IMR-90 (cell line): Measurements from ENCODE around the gene CCDC136. TPM values are rescaled to one million over a fixed set of nuclear protein-coding genes. Genes with fewer than 3 reads are reported as not detected.

Experiments
- ATAC-seq: fragments of 200-7000 bp; cut with Tn5 transposase; 2 replicates; pipeline ENCODE4 v1.9.1; 2020; ENCODE audit warnings: low read depth, mild to moderate bottlenecking, moderate library complexity
- BruUV-seq: library from RNA; stranded (reverse); fragments of 400-500 nt; replicated peaks from 2 replicates; lab custom pipeline; 2021; lab: Mats Ljungman, UMichigan
- CTCF ChIA-PET: fragments of 300-600 bp; formaldehyde crosslinking; extraction: SDS; loops from one replicate; lab custom pipeline; 2021; ENCODE audit warnings: antibody characterized with exemption; lab: Yijun Ruan, JAX
- POLR2A ChIA-PET: fragments of 300-600 bp; sonication (Branson Sonifier 250); formaldehyde crosslinking; loops from one replicate; lab custom pipeline; 2022; ENCODE audit warnings: antibody characterized with exemption; ENCODE audit not compliant: unreplicated experiment; lab: Charles Lee
- DNase-seq: peaks from one replicate; pipeline ENCODE4 v3.0.0; 2013
- H2AFZ ChIP-seq: replicated peaks from 2 replicates; pipeline ENCODE3; 2013; ENCODE audit warnings: low read length, mild to moderate bottlenecking; ENCODE audit not compliant: poor library complexity
- H2AK5ac ChIP-seq: 2 replicates; pipeline ENCODE4 v1.6.1; 2013; ENCODE audit warnings: low read depth, low read length, inconsistent platforms
- H2AK9ac ChIP-seq: replicated peaks from 2 replicates; pipeline ENCODE3; 2013; ENCODE audit warnings: mild to moderate bottlenecking, low read depth, low read length, moderate library complexity; ENCODE audit not compliant: poor library complexity
- H2BK120ac ChIP-seq: 2 replicates; pipeline ENCODE4 v1.6.1; 2013; ENCODE audit warnings: low read depth, low read length, inconsistent platforms
- H2BK15ac ChIP-seq: 3 replicates; pipeline ENCODE4 v1.6.1; 2013; ENCODE audit warnings: low read depth, low read length, inconsistent platforms
- H2BK20ac ChIP-seq: 2 replicates; pipeline ENCODE4 v1.6.1; 2013; ENCODE audit warnings: low read depth, mild to moderate bottlenecking, inconsistent platforms, low read length, moderate library complexity
- H2BK5ac ChIP-seq: 2 replicates; pipeline ENCODE4 v1.6.1; 2013; ENCODE audit warnings: mild to moderate bottlenecking, low read depth, low read length, inconsistent platforms; ENCODE audit not compliant: poor library complexity, severe bottlenecking
- H3K14ac ChIP-seq: replicated peaks from 2 replicates; pipeline ENCODE4 v1.6.1; 2013; ENCODE audit warnings: low read depth, low read length, inconsistent platforms
- H3K18ac ChIP-seq: 2 replicates; pipeline ENCODE4 v1.6.1; 2013; ENCODE audit warnings: low read depth, low read length, control low read depth
- H3K23ac ChIP-seq: 2 replicates; pipeline ENCODE4 v1.6.1; 2013; ENCODE audit warnings: low read depth, low read length, inconsistent platforms
- H3K27ac ChIP-seq: 2 replicates; pipeline ENCODE4 v1.5.1; 2013; ENCODE audit warnings: mild to moderate bottlenecking, control low read depth, low read length; ENCODE audit not compliant: insufficient read depth
- H3K27me3 ChIP-seq: 2 replicates; pipeline ENCODE4 v1.6.1; 2013; ENCODE audit warnings: low read length; ENCODE audit not compliant: control insufficient read depth, insufficient read depth
- H3K36me3 ChIP-seq: 2 replicates; pipeline ENCODE4 v1.6.1; 2013; ENCODE audit warnings: low read length, mixed read lengths; ENCODE audit not compliant: control insufficient read depth, insufficient read depth
- H3K4ac ChIP-seq: 2 replicates; pipeline ENCODE4 v1.6.1; 2013; ENCODE audit warnings: low read depth, low read length, inconsistent platforms
- H3K4me1 ChIP-seq: 2 replicates; pipeline ENCODE4 v1.6.1; 2013; ENCODE audit warnings: low read length, mixed read lengths; ENCODE audit not compliant: control insufficient read depth, insufficient read depth
- H3K4me2 ChIP-seq: 2 replicates; pipeline ENCODE4 v1.6.1; 2013; ENCODE audit warnings: low read depth, mild to moderate bottlenecking, control low read depth, low read length, moderate library complexity
- H3K4me3 ChIP-seq: 2 replicates; pipeline ENCODE4 v1.5.1; 2013; ENCODE audit warnings: low read depth, mild to moderate bottlenecking, control low read depth, low read length, moderate library complexity; ENCODE audit not compliant: insufficient read depth
- H3K56ac ChIP-seq: 2 replicates; pipeline ENCODE4 v1.6.1; 2013; ENCODE audit warnings: low read length, inconsistent platforms; ENCODE audit not compliant: insufficient read depth; ENCODE audit errors: extremely low read depth
- H3K79me1 ChIP-seq, 2 experiments: 2 replicates each; pipeline ENCODE4 v1.6.1; 2013; ENCODE audit warnings: low read length in 2 of 2, inconsistent platforms in 1 of 2, low read depth in 1 of 2
- H3K9ac ChIP-seq: 2 replicates; pipeline ENCODE4 v1.6.1; 2013; ENCODE audit warnings: low read depth, low read length, control low read depth
- H3K9me1 ChIP-seq: 2 replicates; pipeline ENCODE4 v1.6.1; 2013; ENCODE audit warnings: low read length, inconsistent platforms; ENCODE audit not compliant: insufficient read depth
- H3K9me3 ChIP-seq: 2 replicates; pipeline ENCODE4 v1.6.1; 2013; ENCODE audit warnings: low read length; ENCODE audit not compliant: control insufficient read depth, insufficient read depth
- H4K20me1 ChIP-seq: 2 replicates; pipeline ENCODE4 v1.6.1; 2013; ENCODE audit warnings: low read length, inconsistent platforms; ENCODE audit not compliant: insufficient read depth
- H4K5ac ChIP-seq: 2 replicates; pipeline ENCODE4 v1.6.1; 2013; ENCODE audit warnings: mild to moderate bottlenecking, low read depth, low read length, control low read depth
- H4K8ac ChIP-seq, 2 experiments: 2 replicates each; pipeline ENCODE4 v1.6.1; 2013; ENCODE audit warnings: low read depth in 2 of 2, low read length in 2 of 2, control low read depth in 1 of 2, inconsistent platforms in 1 of 2
- H4K91ac ChIP-seq: 2 replicates; pipeline ENCODE4 v1.6.1; 2013; ENCODE audit warnings: low read depth, low read length, inconsistent platforms; ENCODE audit not compliant: insufficient read depth
- MXI1 ChIP-seq: IDR thresholded peaks from 2 replicates; pipeline ENCODE4 v1.6.1; 2012; ENCODE audit warnings: low read depth, mild to moderate bottlenecking, low read length, moderate library complexity, borderline replicate concordance
- NFE2L2 ChIP-seq: fragments of 150-350 bp; IDR thresholded peaks from 2 replicates; pipeline ENCODE4 v1.6.1; 2016; ENCODE audit warnings: low read depth, mild to moderate bottlenecking, low read length
- WGBS, 2 experiments: methylation state at CpG; one replicate each; pipeline versions ENCODE4 v1.1.5 to v1.1.7; 2013; ENCODE audit warnings: missing lambda C conversion rate in 2 of 2; ENCODE audit not compliant: insufficient read length in 1 of 2; ENCODE audit errors: extremely low coverage in 2 of 2; 5-methylcytosine and 5-hydroxymethylcytosine counted together
- dilution Hi-C: fragments of 300-500 bp; cut with HindIII; formaldehyde crosslinking; loops from one replicate; pipeline ENCODE4 v1.14.3; 2018; ENCODE audit warnings: low sequenced_read_pairs; ENCODE audit not compliant: unreplicated experiment
- in situ Hi-C: fragments of 300-500 bp; cut with MboI; formaldehyde crosslinking; loops from 3 replicates; pipeline ENCODE4 v1.14.3; 2019; ENCODE audit warnings: low sequenced_read_pairs, inconsistent platforms, mixed read lengths
- intact Hi-C: fragments of 100-400 bp; cut with micrococcal nuclease; formaldehyde crosslinking; loops from 2 replicates; pipeline ENCODE4 v1.10.0; 2022
- polyA plus RNA-seq, 3 experiments: library from polyadenylated mRNA; depleted of rRNA; stranded (reverse); fragments of >200 nt; gene quantifications; 2 replicates each; pipeline ENCODE4 v1.2.3, GENCODE V29; 2012; ENCODE audit warnings: low replicate concordance in 1 of 3
- total RNA-seq: library from RNA; depleted of rRNA; stranded (reverse); fragments of >200 nt; gene quantifications from 2 replicates; pipeline ENCODE4 v1.2.3, GENCODE V29; 2012

The CCDC136 gene
- total and polyA plus RNA-seq, 2 of the 4 experiments (the other 2 are of a cell fraction) = 7.7 to 18.0 TPM

GRCh38 chr7:128860158-128861073 lies 68.6 kb downstream of the CCDC136 start:
- Histone ChIP-seq H3K79me1 (peaks cover 11 to 19% of the 10 kb centered on the region in 2 experiments), H2AFZ (no peak overlapping the region), H2BK120ac (no peak overlapping the region), H3K18ac (no peak overlapping the region), H3K4me3 (no peak overlapping the region), H2AK9ac (peak overlapping the region; percentile 48), H3K9me3 (no peaks in the 10 kb centered on the region), H3K4me2 (no peak overlapping the region), H4K5ac (no peak overlapping the region), H3K56ac (no peak overlapping the region), H4K91ac (no peak overlapping the region), H3K27ac (no peak overlapping the region), H2BK20ac (no peak overlapping the region), H3K14ac (no peak overlapping the region), H3K9me1 (peaks cover 5% of the 10 kb centered on the region; the same call in 1 of the 2 replicates), H2BK5ac (no peak overlapping the region), H3K4me1 (peaks cover 2% of the 10 kb centered on the region), H2AK5ac (0 out of 2 replicates have a peak overlapping the region, but pooled peaks have one; percentile 18), H3K36me3 (peaks cover 34% of the 10 kb centered on the region), H3K27me3 (no peaks in the 10 kb centered on the region), H2BK15ac (no peak overlapping the region), H3K9ac (no peak overlapping the region), H4K20me1 (peaks cover 42% of the 10 kb centered on the region), H3K4ac (no peak overlapping the region), H4K8ac (no peak overlapping the region), H3K23ac (no peak overlapping the region)
- DNase-seq = peak; percentile 81
- in situ Hi-C loops (no loop called here), dilution Hi-C loops (no loop called here), intact Hi-C loops (no loop called here)
- BruUV-seq = no TSS peak
- ChIA-PET CTCF (interaction anchor here (1.3 kb wide), 1 partner anchor 23 kb away, joined by 3 read pairs; no protein-coding TSS in a partner anchor), POLR2A (no interaction called here)
- TF ChIP-seq NFE2L2 (no peak), MXI1 (peak; percentile 28; the same call in 1 of the 2 replicates)
- WGBS, 2 experiments = 55% methylated on average over 3 of the region's 10 CpGs; no CpG with 5 or more reads in 1 of the 2 experiments
- ATAC-seq = no peak
